Fibroblast of mammary gland (primary cell): ENCODE data around the gene OVOL1.

Experiments
- DNase-seq: peaks from one replicate; pipeline ENCODE4 v3.0.0-alpha.2; 2010; ENCODE audit warnings: low read depth
- H3K4me3 ChIP-seq: 2 replicates; pipeline ENCODE4 v1.5.1; 2011; ENCODE audit warnings: low read depth, mild to moderate bottlenecking, low read length, moderate library complexity; ENCODE audit not compliant: control insufficient read depth
- TF ChIP-seq, protein P1 (sequence below): conservative IDR thresholded peaks from 2 replicates; pipeline ENCODE4 v1.5.1; 2011; ENCODE audit warnings: low read depth, low read length, inconsistent platforms; ENCODE audit not compliant: control insufficient read depth, insufficient read depth

Gene OVOL1

DNA sequence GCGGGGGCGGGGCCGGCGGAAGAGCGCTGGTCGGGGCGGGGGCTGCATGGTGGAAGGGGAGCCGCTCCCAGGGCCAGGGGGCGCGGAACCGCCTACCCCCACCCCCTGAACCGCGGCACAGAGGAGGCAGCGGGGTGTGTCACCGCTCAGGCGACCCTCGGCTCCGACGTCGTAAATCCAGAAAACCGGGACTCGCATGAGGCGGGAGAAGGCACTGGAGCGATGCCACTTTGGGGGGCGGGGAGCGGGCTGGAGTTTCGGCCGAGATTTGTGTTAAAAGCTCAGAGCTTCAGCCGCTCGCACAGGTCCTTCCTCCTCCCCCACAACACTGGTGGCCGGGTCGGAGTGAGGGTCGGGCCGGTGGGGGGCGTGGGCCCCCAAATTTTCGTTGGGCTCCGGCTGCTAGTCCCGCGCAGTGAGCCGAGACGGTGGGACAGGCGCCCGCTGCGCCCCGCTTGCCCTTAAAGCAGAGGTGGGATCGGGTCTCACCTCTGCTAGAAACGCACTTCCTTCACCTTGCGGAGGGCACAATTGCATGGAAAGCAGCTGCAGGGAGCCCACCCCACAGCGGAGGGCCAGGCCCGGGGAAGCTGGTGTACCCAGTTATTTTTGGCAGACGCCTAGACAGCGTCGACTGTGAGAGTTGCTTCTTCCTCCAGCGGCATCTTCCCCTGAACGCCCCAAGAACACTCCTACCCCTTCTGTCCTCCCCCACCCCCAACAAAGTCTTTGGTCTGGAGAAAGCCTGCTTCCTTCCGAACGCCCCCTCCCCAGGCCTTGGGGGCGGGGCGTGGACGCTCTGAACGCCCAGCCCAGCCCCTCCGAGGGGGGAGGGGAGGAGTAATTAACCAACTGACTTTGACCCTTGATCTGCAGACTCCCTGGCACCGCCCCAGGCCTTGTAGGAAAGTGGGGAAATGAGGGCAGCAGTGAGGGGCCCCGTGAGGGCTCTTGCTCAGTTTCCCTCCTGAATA, 1.1 kb downstream of the OVOL1 start:
- TF ChIP-seq, protein P1, sequence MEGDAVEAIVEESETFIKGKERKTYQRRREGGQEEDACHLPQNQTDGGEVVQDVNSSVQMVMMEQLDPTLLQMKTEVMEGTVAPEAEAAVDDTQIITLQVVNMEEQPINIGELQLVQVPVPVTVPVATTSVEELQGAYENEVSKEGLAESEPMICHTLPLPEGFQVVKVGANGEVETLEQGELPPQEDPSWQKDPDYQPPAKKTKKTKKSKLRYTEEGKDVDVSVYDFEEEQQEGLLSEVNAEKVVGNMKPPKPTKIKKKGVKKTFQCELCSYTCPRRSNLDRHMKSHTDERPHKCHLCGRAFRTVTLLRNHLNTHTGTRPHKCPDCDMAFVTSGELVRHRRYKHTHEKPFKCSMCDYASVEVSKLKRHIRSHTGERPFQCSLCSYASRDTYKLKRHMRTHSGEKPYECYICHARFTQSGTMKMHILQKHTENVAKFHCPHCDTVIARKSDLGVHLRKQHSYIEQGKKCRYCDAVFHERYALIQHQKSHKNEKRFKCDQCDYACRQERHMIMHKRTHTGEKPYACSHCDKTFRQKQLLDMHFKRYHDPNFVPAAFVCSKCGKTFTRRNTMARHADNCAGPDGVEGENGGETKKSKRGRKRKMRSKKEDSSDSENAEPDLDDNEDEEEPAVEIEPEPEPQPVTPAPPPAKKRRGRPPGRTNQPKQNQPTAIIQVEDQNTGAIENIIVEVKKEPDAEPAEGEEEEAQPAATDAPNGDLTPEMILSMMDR, result no peak
- DNase-seq, result no peak
- H3K4me3 ChIP-seq, result no peak overlapping the region

DNA sequence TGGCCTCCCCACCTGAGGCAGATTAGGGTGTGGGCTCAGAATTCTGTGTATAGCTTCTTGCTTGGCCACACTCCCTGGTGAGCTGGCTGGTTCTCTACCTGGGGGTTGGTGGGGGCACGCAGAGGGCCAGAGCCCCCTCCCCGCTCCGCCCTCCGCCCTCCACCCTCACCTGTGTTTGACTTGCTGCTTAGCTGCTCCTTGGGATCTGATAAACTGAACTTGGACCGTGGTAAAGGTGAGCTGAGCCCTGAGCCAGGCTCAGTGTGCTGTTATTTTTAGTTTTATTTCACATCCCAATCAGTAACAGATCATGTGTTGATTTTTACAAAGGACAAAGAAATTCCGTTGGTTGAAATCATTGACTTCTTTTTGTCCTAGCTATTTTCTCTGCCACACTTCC, 2.0 kb downstream of the OVOL1 start:
- no peak overlapping the region for H3K4me3 ChIP-seq
- DNase-seq, result no peak
- TF ChIP-seq, protein P1, result no peak

DNA sequence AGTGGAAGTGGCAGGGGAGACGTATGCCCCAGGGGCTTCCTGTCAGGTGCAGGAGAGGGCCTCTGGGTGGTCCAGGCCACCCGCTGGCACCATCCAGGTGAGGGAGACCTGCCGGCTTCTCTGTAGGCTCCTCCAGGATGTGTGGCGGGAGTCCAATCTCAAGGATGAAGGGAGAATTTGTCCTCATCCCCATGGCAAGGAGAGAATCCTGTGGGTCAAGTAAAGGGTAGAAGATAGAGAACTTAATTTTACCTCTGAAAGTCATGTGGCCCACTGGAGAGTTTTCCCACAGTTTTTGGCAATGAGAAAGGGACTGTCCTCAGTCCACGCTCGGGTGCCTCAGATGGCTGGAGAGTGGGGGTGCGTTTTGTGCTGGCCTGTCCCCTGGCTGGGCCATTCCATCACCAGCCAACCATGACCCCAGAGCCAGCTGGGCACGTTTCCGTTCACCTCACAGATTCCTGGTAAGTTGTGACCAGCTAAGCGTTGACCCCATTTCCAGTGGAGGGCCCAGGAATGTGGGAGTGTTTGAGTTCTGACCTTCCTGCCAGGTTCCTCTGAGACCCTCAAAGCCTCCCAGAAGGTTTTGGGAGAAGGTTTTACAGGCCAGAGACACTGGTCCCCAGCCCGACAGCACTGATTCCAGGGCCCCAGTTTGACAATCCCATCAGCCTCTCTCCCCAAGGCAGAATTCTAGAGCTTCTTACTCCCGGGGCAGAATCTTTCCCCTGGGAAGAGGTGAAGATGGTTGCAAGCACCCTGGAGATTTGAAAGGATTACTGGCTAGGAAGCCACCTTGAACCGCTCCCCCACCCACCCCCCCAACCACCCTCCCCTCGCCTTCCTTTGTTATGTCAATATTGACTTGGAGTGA, 2.6 kb downstream of the OVOL1 start:
- TF ChIP-seq, protein P1, result no peak
- no peak overlapping the region for H3K4me3 ChIP-seq
- DNase-seq, result no peak

DNA sequence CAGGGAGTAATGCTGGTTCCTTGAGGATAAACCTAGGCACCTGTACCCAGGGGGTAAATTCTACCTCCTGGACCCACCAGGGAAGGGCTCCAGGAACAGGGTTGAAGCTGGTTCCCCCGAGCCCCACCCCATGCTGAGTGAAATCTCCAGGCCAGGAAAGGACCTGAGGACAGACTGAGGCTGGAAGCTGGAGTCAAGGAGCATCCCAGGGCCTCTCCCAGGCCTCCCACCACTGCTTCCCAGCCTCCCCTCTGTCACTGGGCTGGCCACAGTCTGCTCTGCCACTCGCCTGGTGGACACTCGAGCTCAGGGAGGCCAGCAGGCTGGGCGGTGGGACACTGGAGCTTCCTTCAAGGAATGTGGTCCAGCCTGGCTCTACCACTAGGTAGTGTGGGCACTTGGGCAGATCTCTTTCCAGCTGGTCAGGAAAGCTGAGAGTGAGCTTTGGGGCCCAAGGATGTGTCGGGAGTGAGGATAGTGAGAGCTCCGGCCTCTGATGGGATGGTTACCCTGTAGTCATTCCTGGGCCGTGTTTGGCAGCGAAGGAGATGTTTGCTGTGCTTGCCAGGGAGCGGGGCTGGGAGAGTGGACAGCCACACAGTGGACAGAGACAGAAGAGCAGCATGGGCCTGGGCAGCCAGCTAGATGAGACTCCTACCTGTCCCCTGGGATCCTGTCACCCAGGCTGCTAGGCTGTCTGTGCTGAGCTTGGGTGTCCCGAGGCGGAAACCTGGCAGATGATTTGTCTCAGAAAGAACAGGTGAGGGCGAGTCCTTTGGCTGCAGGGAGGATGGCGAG, 3.4 kb downstream of the OVOL1 start:
- TF ChIP-seq, protein P1, result no peak
- DNase-seq, result no peak
- H3K4me3 ChIP-seq, result no peak overlapping the region

DNA sequence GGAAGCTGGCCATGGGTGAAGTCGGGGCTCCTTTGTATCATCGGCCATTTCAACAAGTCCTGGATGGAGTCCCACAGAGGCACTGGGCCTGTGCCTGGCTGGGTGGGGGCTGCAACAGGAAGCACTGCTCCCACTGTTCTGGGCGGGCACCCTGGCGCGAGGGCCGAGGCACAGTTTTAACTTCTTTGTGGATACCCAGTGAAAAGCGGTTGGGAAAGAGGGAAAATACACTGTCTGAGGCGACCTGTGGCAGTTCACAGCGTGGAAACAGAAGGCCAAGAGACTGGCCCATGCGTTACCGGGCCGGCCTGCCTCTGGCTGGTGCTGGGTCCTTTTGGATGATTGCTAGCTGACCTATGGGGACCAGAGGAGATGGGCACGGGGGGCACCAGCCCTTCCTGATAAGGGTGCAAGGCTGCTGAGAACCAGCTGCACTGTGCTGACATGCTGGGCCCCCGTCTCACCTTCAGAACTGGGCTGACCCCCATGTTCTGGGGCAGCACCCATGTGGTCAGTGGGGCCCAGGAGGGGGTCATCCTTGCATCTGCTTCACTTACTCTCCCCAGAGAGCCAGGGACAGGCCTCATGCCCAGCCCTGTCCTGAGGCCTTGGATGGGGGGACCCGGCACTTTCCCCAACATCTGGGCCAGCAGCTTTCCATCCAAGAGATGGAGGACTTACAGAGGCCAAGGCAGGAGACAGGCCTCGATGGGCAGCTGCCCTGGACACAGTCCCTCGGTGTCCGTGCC, 4.2 kb downstream of the OVOL1 start:
- H3K4me3 ChIP-seq, result no peak overlapping the region
- TF ChIP-seq, protein P1, result no peak
- DNase-seq, result no peak
